ENCODE results near the gene CAMK1G.

CAMK1G gene

GRCh38 chr1:209620487-209620884 is 37.0 kb downstream of the CAMK1G start:
- DNase-seq = no peak

DNA sequence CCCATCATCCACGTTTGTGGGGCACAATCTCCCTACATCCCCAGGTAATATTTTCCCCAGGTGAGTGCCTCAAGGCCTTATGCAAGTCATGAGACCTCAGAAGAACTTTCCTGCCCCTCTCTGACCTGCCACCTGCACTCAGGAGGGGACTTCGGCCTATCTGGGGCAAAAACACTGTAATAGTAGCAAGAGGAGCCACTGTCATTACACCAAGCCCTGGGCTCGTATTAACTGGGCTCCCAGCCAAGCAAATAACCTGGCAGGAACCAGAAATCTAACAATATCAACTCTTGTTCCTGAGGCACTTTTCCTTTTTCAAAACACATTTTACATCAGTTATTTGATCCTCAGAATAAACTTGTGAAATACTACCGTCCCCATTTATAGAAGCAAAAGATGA is 37.8 kb downstream of the CAMK1G start:
- DNase-seq = no peak

DNA sequence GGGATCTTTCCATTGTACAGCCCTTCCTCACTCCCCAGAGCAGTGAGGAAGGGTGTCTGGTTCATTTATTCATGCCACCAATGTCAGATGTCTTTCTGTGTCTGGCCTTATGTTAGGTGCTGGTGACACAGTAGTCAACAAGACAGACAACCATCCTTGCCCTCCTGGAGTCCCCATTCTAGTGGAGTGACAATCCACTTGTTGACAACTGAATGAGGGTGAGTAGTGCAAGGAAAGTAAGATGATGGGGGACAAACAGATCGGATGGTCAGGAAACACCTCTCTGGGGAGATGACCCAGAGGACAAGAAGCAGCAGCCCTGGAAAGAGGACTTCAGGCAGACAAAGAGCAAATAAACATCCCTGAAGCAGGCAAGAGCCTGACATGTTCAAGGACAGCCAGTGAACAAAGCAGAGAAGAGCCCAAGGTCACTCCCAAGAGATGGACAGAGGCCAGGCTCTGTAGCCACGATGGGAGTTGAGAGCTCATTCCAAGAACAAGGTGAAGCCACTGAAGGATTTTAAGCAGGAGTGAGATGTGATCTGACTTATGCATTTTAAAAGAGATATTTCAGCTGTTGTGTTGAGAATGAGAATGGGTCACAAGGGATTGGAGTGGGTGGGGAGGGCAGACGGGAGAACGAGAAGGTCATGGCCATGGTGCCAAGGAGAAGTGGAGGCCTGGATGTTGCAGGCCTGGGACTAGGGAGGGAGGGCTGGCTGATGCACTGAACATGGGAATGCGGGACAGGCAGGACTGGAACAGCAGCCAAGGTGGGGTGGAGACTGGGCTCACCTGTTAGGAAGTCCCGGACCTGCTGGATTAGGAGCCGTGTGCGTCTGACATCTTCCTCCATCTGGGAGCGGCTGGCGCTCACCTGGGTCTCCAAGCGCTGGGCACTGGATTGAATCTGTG is 38.5 kb downstream of the CAMK1G start:
- no peak for DNase-seq

- no peak for DNase-seq
Observed at GRCh38 chr1:209622841-209623829, 39.6 kb downstream of the CAMK1G start.

GRCh38 chr1:209624558-209625549 is 41.3 kb downstream of the CAMK1G start:
- no peak for DNase-seq

DNA sequence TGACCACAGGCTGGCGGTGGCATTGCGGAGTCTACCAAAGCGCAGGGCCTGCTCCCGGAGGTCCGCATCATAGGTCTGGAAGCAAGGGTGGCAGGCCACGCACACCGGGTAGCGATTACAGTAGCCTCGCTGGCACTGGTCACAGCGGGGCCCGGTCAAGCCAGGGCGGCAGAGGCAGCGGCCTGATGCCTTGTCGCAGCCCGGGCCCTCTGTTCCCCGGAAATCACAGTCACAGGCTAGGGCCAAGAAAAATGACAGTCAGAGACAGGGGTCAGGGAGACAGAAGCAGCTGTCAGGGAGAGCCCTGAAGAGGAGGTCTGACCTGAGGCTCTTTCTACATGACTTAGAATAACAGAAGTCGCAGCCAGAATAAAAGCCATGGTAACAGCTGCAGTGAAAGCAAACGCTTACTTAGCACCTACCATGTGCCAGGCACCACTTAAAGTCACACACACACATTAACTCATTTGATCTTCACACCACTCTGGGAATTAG is 42.3 kb downstream of the CAMK1G start:
- no peak for DNase-seq

GRCh38 chr1:209626346-209627026 is 43.0 kb downstream of the CAMK1G start:
- DNase-seq = no peak

GRCh38 chr1:209627027-209627731 is 43.7 kb downstream of the CAMK1G start:
- no peak for DNase-seq

- peak; percentile 75 for DNase-seq
Observed at GRCh38 chr1:209627732-209628196, 44.2 kb downstream of the CAMK1G start.

DNA sequence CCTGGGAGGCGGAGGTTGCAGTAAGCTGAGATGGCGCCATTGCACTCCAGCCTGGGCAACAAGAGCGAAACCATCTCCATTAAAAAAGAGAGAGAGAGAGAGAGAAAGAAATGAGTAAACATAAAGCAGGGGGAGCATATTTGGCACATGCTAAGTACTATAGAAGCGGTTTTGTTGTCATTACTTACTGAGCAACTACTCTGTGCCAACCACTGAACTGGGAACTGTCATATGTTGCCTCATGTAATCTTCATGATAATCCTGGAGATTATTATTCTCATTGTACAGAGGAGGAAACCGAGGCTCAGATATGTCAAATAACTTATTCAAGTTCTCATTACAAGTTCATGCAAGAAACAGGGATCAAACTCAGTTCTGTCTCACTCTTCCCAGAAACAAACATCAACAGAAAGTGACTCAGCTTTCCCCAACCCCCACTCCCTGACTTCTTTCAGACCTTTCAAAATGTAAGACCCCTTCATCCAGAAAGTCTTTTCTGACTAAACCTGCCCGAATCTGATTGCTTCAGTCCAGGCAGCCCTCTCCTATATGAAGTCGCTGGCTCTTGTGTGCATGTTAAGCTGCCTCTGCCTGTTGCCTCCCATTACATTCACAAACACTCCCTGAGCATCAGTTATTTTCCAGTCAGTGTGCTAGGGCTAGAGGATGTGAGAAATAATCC is 45.2 kb downstream of the CAMK1G start:
- DNase-seq = no peak

DNA sequence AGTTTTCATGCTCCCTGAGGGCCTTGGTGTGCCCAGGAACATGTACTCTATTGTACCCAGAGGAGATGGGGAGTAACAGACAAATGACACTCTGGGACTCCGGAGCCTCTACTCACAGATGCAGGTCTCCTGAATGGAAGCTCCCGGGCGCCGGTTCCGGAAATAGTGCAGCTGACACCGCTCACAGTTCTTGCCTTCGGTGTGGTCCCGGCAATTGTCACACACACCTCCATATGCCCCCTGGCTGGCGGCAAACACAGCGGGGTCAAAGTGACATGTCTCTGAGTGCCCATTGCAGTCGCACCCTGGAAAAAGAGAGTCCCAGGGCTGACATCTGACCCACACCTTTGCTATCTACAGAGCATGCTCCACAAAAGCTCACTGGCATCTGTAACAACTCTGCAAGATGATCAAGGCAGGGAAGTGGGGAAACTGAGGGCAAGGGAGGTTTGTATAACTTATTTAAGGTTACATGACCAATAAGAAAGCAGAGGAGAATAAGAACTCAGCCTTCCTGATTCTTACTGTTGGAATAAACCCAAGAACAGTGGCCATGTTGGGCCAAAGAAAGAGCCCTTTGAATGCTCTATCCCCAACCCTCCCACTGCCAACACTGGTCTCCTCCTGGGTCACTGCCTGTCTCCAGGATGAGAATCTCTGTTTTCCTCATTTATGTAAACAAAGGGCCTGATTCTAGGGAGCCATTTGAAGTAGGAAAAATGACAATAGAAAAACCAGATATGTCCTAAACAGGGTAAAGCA is 46.3 kb downstream of the CAMK1G start:
- no peak for DNase-seq

- no peak for DNase-seq
Observed at GRCh38 chr1:209630383-209631225, 47.1 kb downstream of the CAMK1G start.

DNA sequence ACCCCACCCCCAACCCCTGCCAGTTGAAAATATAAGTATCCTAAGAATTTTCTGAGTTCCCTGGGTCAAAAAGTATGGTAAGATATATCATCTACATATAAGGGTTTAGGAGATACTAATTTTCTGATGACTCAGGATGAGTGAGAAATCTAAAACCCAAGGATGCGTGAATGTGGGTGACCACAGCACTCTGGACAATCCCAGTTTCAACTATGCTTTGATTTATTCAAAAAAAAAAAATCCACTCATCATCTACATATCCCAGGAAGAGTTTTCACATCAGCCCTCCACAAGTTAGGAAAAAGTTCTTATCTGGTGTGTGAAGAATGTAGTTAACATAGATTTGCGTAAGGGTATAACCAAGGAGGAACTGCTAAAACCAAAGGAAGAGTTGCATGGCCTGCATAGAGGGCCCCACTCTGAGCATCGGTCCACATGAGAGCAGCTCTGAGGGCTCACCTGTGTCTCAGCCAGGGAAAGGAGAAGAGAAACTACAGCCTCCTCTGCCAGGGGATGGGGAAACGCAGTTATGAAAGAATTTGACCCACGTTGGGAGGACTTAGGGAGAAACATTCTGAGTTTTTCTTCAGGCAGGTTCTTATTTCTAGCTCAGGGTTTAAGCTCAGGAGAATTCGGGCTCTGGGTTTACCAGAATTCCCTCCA is 50.0 kb downstream of the CAMK1G start:
- DNase-seq = no peak

GRCh38 chr1:209634005-209634737 is 50.7 kb downstream of the CAMK1G start:
- DNase-seq = no peak

DNA sequence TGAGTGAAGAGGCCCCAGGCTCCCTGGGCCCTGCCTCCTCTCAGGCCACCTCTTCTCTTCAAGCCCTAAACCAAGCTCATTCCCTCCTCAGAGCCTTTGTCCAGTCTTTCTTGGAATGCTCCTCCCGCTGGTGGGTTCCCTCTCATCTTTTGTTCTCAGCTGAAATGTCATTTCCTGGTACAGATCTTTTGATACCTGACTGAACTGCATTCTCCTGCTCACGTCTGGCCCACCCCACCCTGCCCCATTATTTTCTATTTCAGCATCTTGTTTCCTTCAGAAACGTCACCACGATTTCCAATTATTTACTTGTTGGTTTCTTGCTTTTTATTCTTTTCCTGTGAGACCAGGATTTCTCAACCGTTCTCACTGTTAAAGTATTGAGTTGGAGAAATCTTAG is 52.3 kb downstream of the CAMK1G start:
- no peak for DNase-seq

DNA sequence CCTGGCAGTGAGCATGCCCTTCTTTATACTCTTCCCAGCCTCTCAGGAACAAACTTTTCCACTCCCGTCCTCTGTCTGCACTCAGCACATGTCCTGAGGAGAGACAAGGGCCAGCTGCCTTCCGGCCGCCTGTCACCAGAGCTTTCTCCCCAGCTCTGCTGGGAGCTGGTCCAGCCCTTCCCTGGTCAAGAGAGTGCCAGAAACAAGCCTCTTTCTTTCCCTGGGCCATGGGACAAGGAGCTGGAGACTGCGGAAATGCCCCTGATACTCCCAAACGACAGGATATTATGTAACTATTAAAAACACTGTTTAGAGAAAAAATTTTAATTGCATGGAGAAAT is 58.3 kb downstream of the CAMK1G start:
- DNase-seq = no peak

GRCh38 chr1:209642816-209643215 is 59.3 kb downstream of the CAMK1G start:
- DNase-seq = no peak

Data from NCI-H1092 (cell line).